KOPT-K1 (cell line): ENCODE results near the gene RAB31.
"Not testable (repeated sequence)": the region's sequence is repeated elsewhere in the genome, so short reads cannot be mapped to it uniquely, and the experiment has no call there.

ENCODE experiments used
- H3K27ac ChIP-seq: fragments of 200-600 bp; sonication (generic); 2 replicates; pipeline ENCODE4 v1.5.1; 2016; ENCODE audit warnings: antibody characterized with exemption, mild to moderate bottlenecking, low read depth, low read length; ENCODE audit not compliant: poor library complexity, severe bottlenecking
- H3K36me3 ChIP-seq: fragments of 200-600 bp; sonication (generic); 2 replicates; pipeline ENCODE4 v1.5.1; 2017; ENCODE audit warnings: antibody characterized with exemption, mild to moderate bottlenecking, low read length, moderate library complexity; ENCODE audit not compliant: insufficient read depth
- H3K9me3 ChIP-seq: fragments of 200-600 bp; sonication (generic); 2 replicates; pipeline ENCODE4 v1.5.1; 2017; ENCODE audit warnings: antibody characterized with exemption, low read length, mild to moderate bottlenecking; ENCODE audit not compliant: insufficient read depth, poor library complexity, severe bottlenecking

RAB31 gene

GRCh38 chr18:9766076-9766481 lies 58.0 kb downstream of the RAB31 start:
- no peak overlapping the region for H3K27ac ChIP-seq
- H3K36me3 ChIP-seq: no peaks in the 10 kb centered on the region
- H3K9me3 ChIP-seq: no peaks in the 10 kb centered on the region

DNA sequence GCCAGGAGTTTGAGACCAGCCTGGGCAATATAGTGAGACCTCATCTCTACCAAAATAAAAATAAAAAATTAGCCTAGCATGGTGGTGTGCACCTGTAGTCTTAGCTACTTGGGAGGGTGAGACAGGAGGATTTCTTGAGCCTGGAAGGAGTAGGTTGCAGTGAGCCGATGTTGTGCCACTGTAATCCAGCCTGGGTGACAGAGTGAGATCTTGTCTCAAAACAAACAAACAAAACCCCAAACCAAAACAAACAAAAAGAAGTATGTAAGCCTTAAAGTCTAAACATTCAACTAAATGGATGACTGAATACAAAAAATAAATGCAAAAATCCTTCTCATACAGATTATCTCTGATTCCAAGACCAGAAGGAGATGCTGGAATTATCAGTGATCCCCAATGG lies 58.6 kb downstream of the RAB31 start:
- Histone ChIP-seq H3K27ac (no peak overlapping the region), H3K36me3 (no peaks in the 10 kb centered on the region), H3K9me3 (no peaks in the 10 kb centered on the region)

DNA sequence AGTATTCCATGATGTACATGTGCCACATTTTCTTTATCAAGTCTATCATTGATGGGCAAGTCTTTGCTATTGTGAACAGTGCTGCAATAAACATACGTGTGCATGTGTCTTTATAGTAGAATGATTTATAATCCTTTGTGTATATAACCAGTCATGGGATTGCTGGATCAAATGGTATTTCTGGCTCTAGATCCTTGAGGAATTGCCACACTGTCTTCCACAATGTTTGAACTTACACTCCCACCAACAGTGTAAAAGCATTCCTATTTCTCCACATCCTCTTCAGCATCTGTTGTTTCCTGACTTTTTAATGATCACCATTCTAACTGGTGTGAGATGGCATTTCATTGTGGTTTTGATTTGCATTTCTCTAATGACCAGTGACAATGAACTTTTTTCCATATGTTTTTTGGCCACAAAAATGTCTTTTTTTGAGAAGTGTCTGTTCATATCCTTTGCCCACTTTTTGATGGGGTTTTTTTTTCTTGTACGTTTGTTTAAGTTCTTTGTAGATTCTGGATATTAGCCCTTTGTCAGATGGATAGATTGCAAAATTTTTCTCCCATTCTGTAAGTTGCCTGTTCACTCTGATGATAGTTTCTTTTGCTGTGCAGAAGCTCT lies 60.1 kb downstream of the RAB31 start:
- not testable (repeated sequence) for H3K27ac ChIP-seq, H3K9me3 ChIP-seq, H3K36me3 ChIP-seq

- not testable (repeated sequence) for H3K9me3 ChIP-seq, H3K27ac ChIP-seq, H3K36me3 ChIP-seq
These were observed 62.0 kb downstream of the RAB31 start for GRCh38 chr18:9770111-9770510.

GRCh38 chr18:9771261-9771976 lies 63.3 kb downstream of the RAB31 start:
- Histone ChIP-seq H3K9me3 (no peaks in the 10 kb centered on the region), H3K27ac (no peak overlapping the region), H3K36me3 (no peaks in the 10 kb centered on the region)

GRCh38 chr18:9771977-9772660 lies 64.0 kb downstream of the RAB31 start:
- Histone ChIP-seq H3K9me3 (no peaks in the 10 kb centered on the region), H3K36me3 (no peaks in the 10 kb centered on the region), H3K27ac (no peak overlapping the region)

DNA sequence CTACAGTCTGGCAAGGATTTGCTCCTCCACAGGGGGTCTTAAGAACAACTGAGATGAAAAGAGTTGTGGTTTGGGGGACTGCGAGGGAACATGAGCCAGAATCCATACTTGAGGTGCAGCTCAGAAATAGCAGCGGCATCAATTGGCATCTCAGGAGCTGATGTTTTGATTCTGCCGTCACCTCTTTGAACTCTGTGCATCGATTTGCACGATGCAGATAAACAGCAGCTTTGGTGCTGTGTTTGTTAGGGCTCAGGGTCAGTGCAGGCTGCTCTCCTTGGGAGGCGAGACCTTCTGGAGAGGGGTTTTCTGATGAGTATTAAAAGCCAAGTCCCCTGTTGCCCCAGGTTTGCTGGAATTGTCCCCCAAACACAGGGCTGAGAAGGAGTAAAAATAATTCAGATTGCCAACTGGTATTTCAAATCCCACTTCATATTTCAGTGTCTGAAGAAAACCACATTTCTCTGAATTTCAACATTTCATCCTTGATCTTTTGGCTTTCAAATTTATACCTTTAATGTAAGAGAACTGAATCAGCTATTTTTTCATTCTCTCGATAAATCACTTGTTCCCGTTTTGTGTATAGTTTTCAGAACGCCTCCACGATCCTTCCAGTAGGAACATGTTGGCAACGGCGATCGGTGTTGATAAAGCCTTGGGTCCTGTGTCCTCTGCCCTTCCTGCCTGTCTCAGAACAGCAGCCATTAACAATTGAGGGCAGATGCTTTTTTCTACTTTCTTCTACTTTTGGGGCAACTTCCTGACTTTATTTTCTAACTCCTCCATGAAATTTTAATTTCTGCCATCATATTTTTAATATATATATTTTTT lies 65.0 kb downstream of the RAB31 start:
- Histone ChIP-seq H3K36me3 (no peaks in the 10 kb centered on the region), H3K27ac (no peak overlapping the region)

DNA sequence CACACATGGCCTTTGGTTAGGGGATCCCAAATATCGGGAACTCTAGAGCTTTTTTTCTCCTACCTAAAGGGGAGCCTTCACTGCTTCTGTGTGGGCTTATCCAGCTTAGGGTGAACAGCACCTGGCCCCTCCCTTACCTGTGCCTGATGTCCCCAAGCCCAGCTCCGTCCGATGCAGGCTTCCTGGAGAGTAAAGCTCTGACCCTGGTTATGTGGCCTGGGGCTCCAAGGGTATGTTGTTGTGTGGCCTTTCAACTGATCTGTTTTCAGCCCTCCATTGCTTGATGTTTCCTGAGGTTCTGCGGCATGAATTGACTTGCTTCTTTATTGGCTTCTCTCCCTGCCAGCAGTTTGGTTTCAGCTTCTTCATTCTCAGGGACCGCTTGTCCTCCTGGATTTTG lies 66.0 kb downstream of the RAB31 start:
- no peaks in the 10 kb centered on the region for H3K9me3 ChIP-seq
- H3K27ac ChIP-seq: no peak overlapping the region
- no peaks in the 10 kb centered on the region for H3K36me3 ChIP-seq

More for the DNA sequence above, 65.0 kb downstream of the RAB31 start:
- H3K9me3 ChIP-seq: no peaks in the 10 kb centered on the region

GRCh38 chr18:9775178-9775577 lies 67.1 kb downstream of the RAB31 start:
- H3K9me3 ChIP-seq: no peaks in the 10 kb centered on the region
- no peak overlapping the region for H3K27ac ChIP-seq
- no peaks in the 10 kb centered on the region for H3K36me3 ChIP-seq

GRCh38 chr18:9779630-9780029 lies 71.5 kb downstream of the RAB31 start:
- Histone ChIP-seq H3K9me3 (no peaks in the 10 kb centered on the region), H3K27ac (no peak overlapping the region), H3K36me3 (no peaks in the 10 kb centered on the region)

- no peaks in the 10 kb centered on the region for H3K9me3 ChIP-seq
- no peak overlapping the region for H3K27ac ChIP-seq
- no peaks in the 10 kb centered on the region for H3K36me3 ChIP-seq
These were observed 74.2 kb downstream of the RAB31 start for GRCh38 chr18:9782073-9782857.

DNA sequence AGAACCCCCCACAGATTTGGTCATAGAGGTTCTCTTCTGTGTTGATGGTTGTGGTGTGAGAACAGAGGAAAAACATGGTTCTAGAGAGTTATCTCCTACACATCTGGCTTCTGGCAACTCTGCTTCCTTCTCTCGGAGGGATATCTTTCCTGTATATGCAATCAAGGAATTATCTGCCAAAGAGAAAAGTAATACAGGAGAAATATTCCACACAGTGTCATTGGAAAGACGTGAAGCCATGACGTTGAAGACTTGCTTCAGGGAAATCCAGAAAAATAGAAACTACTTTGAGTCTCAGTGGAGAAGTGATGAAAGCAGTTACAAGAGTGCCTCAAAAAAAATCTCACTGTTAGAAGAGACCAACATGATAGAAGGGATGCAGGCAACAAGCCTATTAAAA lies 78.5 kb downstream of the RAB31 start:
- Histone ChIP-seq H3K9me3 (no peaks in the 10 kb centered on the region), H3K36me3 (no peaks in the 10 kb centered on the region), H3K27ac (no peak overlapping the region)

GRCh38 chr18:9787036-9787435 lies 78.9 kb downstream of the RAB31 start:
- Histone ChIP-seq H3K27ac (no peak overlapping the region), H3K36me3 (no peaks in the 10 kb centered on the region), H3K9me3 (no peaks in the 10 kb centered on the region)

DNA sequence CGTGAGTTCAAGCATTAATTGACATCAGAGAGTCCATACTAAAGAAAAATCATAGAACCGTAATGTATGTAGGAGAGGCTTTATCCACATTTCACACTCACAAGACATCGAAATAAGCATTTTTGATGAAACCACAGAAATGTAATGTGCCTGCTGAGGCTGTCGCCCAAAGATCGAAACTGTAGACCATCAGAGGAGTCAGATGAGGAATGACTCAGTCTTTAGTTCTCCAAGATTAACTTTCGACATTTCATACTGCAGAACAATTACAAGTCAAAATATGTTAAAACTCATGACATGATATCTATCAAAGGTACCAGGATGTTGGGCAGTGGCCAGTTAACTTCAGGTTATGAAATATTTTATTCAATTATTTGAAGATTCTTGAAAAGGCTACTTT lies 79.6 kb downstream of the RAB31 start:
- no peaks in the 10 kb centered on the region for H3K36me3 ChIP-seq
- no peak overlapping the region for H3K27ac ChIP-seq
- H3K9me3 ChIP-seq: no peaks in the 10 kb centered on the region
